Fibroblast of mammary gland (primary cell): Measurements from ENCODE around the gene CLEC10A.
A peak's percentile ranks its signal among the peaks of the same experiment; 100 is the strongest.

Experiments used
- DNase-seq: peaks from one replicate; pipeline ENCODE4 v3.0.0-alpha.2; 2010; ENCODE audit warnings: low read depth
- H3K4me3 ChIP-seq: 2 replicates; pipeline ENCODE4 v1.5.1; 2011; ENCODE audit warnings: low read depth, mild to moderate bottlenecking, low read length, moderate library complexity; ENCODE audit not compliant: control insufficient read depth
- CTCF ChIP-seq: conservative IDR thresholded peaks from 2 replicates; pipeline ENCODE4 v1.5.1; 2011; ENCODE audit warnings: low read depth, low read length, inconsistent platforms; ENCODE audit not compliant: control insufficient read depth, insufficient read depth

CLEC10A gene

GRCh38 chr17:7042501-7043181 is 37.4 kb downstream of the CLEC10A start:
- DNase-seq = no peak
- TF ChIP-seq CTCF = no peak
- no peak overlapping the region for H3K4me3 ChIP-seq

- DNase-seq = no peak
Observed at GRCh38 chr17:7041607-7042500, 38.2 kb downstream of the CLEC10A start.

GRCh38 chr17:7039832-7040231 is 40.2 kb downstream of the CLEC10A start:
- no peak for TF ChIP-seq CTCF
- H3K4me3 ChIP-seq = no peak overlapping the region
- DNase-seq = no peak

More at GRCh38 chr17:7041607-7042500, 38.2 kb downstream of the CLEC10A start:
- no peak for TF ChIP-seq CTCF
- no peak overlapping the region for H3K4me3 ChIP-seq

GRCh38 chr17:7038025-7038862 is 41.8 kb downstream of the CLEC10A start:
- DNase-seq = no peak
- no peak for TF ChIP-seq CTCF
- no peak overlapping the region for H3K4me3 ChIP-seq

GRCh38 chr17:7035591-7036368 is 44.3 kb downstream of the CLEC10A start, which contains the start of gene SLC16A13:
TSS of gene SLC16A13 (plus strand) at chr17:7036015. CDS start at chr17:7036383, 368 bp downstream.
- no peak for TF ChIP-seq CTCF
- peak within 1 kb of the TSS; percentile 79 for H3K4me3 ChIP-seq
- peak; percentile 92 for DNase-seq
